H9 (cell line): ENCODE measurements around the gene TAS2R46. TPM values are rescaled to one million over a fixed set of nuclear protein-coding genes. Genes with fewer than 3 reads are reported as not detected.

Experiments used
- DNase-seq: peaks from one replicate; pipeline ENCODE4 v3.0.0-alpha.2; 2017
- H2AFZ ChIP-seq: one replicate; pipeline ENCODE4 v1.6.1; 2013; ENCODE audit warnings: mild to moderate bottlenecking, low read length, control low read depth, moderate library complexity
- H2AK5ac ChIP-seq: 2 replicates; pipeline ENCODE4 v1.6.1; 2013; ENCODE audit warnings: low read length, control low read depth, mixed read lengths; ENCODE audit not compliant: insufficient read length
- H2BK120ac ChIP-seq: one replicate; pipeline ENCODE4 v1.6.1; 2013; ENCODE audit warnings: low read depth, mild to moderate bottlenecking, low read length, control low read depth, inconsistent platforms; ENCODE audit not compliant: poor library complexity, severe bottlenecking
- H2BK12ac ChIP-seq: 2 replicates; pipeline ENCODE4 v1.6.1; 2013; ENCODE audit warnings: low read length, control low read depth, mixed read lengths, low read depth; ENCODE audit not compliant: insufficient read length
- H2BK15ac ChIP-seq: 2 replicates; pipeline ENCODE4 v1.6.1; 2013; ENCODE audit warnings: low read depth, low read length, control low read depth
- H2BK20ac ChIP-seq: one replicate; pipeline ENCODE4 v1.6.1; 2013; ENCODE audit warnings: low read depth, mild to moderate bottlenecking, low read length, control low read depth, inconsistent platforms; ENCODE audit not compliant: poor library complexity, severe bottlenecking
- H2BK5ac ChIP-seq: 2 replicates; pipeline ENCODE4 v1.6.1; 2013; ENCODE audit warnings: low read length, control low read depth, mixed read lengths; ENCODE audit not compliant: insufficient read length
- H3K14ac ChIP-seq: 2 replicates; pipeline ENCODE4 v1.6.1; 2013; ENCODE audit warnings: low read length, control low read depth; ENCODE audit not compliant: insufficient read depth
- H3K18ac ChIP-seq: 2 replicates; pipeline ENCODE4 v1.6.1; 2013; ENCODE audit warnings: low read depth, mild to moderate bottlenecking, mixed read lengths, low read length, control low read depth; ENCODE audit not compliant: insufficient read length
- H3K23ac ChIP-seq: 2 replicates; pipeline ENCODE4 v1.6.1; 2013; ENCODE audit warnings: low read length, control low read depth, mixed read lengths, low read depth; ENCODE audit not compliant: insufficient read length
- H3K23me2 ChIP-seq: 2 replicates; pipeline ENCODE4 v1.6.1; 2013; ENCODE audit warnings: low read depth, mild to moderate bottlenecking, mixed read lengths, low read length, control low read depth; ENCODE audit not compliant: insufficient read length, poor library complexity, severe bottlenecking
- H3K27ac ChIP-seq: 2 replicates; pipeline ENCODE4 v1.5.1; 2013; ENCODE audit warnings: low read length, control low read depth, mixed read lengths, low read depth; ENCODE audit not compliant: insufficient read length
- H3K27me3 ChIP-seq: 2 replicates; pipeline ENCODE4 v1.6.1; 2013; ENCODE audit warnings: low read length, control low read depth, inconsistent platforms; ENCODE audit not compliant: insufficient read depth
- H3K4ac ChIP-seq: 2 replicates; pipeline ENCODE4 v1.6.1; 2013; ENCODE audit warnings: low read depth, mild to moderate bottlenecking, control low read depth, inconsistent platforms, low read length, moderate library complexity
- H3K4me1 ChIP-seq: 2 replicates; pipeline ENCODE4 v1.6.1; 2013; ENCODE audit warnings: low read length, control low read depth, inconsistent platforms; ENCODE audit not compliant: insufficient read depth
- H3K4me2 ChIP-seq: 2 replicates; pipeline ENCODE4 v1.6.1; 2013; ENCODE audit warnings: low read length, control low read depth, mixed read lengths; ENCODE audit not compliant: insufficient read length, insufficient read depth
- H3K56ac ChIP-seq: 2 replicates; pipeline ENCODE4 v1.6.1; 2013; ENCODE audit warnings: low read depth, mild to moderate bottlenecking, mixed read lengths, low read length, control low read depth; ENCODE audit not compliant: insufficient read length
- H3K79me1 ChIP-seq: 2 replicates; pipeline ENCODE4 v1.6.1; 2013; ENCODE audit warnings: low read depth, mild to moderate bottlenecking, moderate library complexity, low read length, control low read depth, inconsistent platforms; ENCODE audit not compliant: insufficient read depth, poor library complexity, severe bottlenecking
- H3K79me2 ChIP-seq: 2 replicates; pipeline ENCODE4 v1.6.1; 2013; ENCODE audit warnings: low read length, control low read depth, inconsistent platforms; ENCODE audit not compliant: insufficient read depth
- H3K9ac ChIP-seq: 2 replicates; pipeline ENCODE4 v1.6.1; 2013; ENCODE audit warnings: low read length, control low read depth, mixed read lengths; ENCODE audit not compliant: insufficient read length; ENCODE audit errors: extremely low read depth
- H3K9me3 ChIP-seq: one replicate; pipeline ENCODE4 v1.6.1; 2013; ENCODE audit warnings: low read depth, low read length, inconsistent platforms; ENCODE audit not compliant: control insufficient read depth
- H3T11ph ChIP-seq: one replicate; pipeline ENCODE4 v1.6.1; 2013; ENCODE audit warnings: mild to moderate bottlenecking, low read length, control low read depth, inconsistent platforms
- H4K20me1 ChIP-seq: one replicate; pipeline ENCODE4 v1.6.1; 2013; ENCODE audit not compliant: control insufficient read depth, insufficient read length, insufficient read depth
- H4K5ac ChIP-seq: 2 replicates; pipeline ENCODE4 v1.6.1; 2013; ENCODE audit warnings: low read depth, mild to moderate bottlenecking, mixed read lengths, low read length, control low read depth; ENCODE audit not compliant: insufficient read length
- H4K8ac ChIP-seq: replicated peaks from 2 replicates; pipeline ENCODE4 v1.6.1; 2013; ENCODE audit warnings: low read length, control low read depth, mixed read lengths, low read depth; ENCODE audit not compliant: insufficient read length
- H4K91ac ChIP-seq: 2 replicates; pipeline ENCODE4 v1.6.1; 2013; ENCODE audit warnings: low read depth, mild to moderate bottlenecking, moderate library complexity, mixed read lengths, low read length, control low read depth; ENCODE audit not compliant: insufficient read length
- H3K27ac Mint-ChIP-seq, 3 experiments: 2 replicates in 2 of 3; 3 replicates in 1 of 3; pipeline ENCODE4 v1.8.0; 2020 to 2021; ENCODE audit warnings: mixed read lengths in 3 of 3, mild to moderate bottlenecking in 1 of 3, moderate library complexity in 1 of 3
- H3K27me3 Mint-ChIP-seq: 2 replicates; pipeline ENCODE4 v1.8.0; 2021; ENCODE audit warnings: low read depth, mild to moderate bottlenecking, moderate library complexity, mixed read lengths
- H3K36me3 Mint-ChIP-seq, 3 experiments: 2 replicates in 2 of 3; 3 replicates in 1 of 3; pipeline ENCODE4 v1.8.0; 2020 to 2021; ENCODE audit warnings: low read depth in 3 of 3, mixed read lengths in 3 of 3; ENCODE audit not compliant: insufficient read depth in 1 of 3
- H3K4me1 Mint-ChIP-seq, 2 experiments: 2 replicates each; pipeline ENCODE4 v1.8.0; 2020; ENCODE audit warnings: mixed read lengths in 2 of 2
- H3K4me3 Mint-ChIP-seq, 2 experiments: 2 replicates in 1 of 2; 3 replicates in 1 of 2; pipeline ENCODE4 v1.8.0; 2020 to 2021; ENCODE audit warnings: mild to moderate bottlenecking in 2 of 2, mixed read lengths in 2 of 2, moderate library complexity in 1 of 2
- H3K9me3 Mint-ChIP-seq, 2 experiments: 2 replicates in 1 of 2; 3 replicates in 1 of 2; pipeline ENCODE4 v1.8.0; 2020; ENCODE audit warnings: mild to moderate bottlenecking in 2 of 2, mixed read lengths in 2 of 2, moderate library complexity in 1 of 2
- CTCF ChIP-seq: fragments of 200-600 bp; sonication (generic); conservative IDR thresholded peaks from 3 replicates; pipeline ENCODE4 v1.8.0; 2021; ENCODE audit warnings: antibody characterized with exemption, mild to moderate bottlenecking
- WGBS: extraction: QIAGEN DNeasy Blood & Tissue Kit; methylation state at CpG from one replicate; pipeline ENCODE4 v1.1.7; 2013; ENCODE audit warnings: missing lambda C conversion rate, low lambda C conversion rate, mixed read lengths; ENCODE audit not compliant: insufficient read length; ENCODE audit errors: extremely low coverage; 5-methylcytosine and 5-hydroxymethylcytosine counted together
- total RNA-seq: library from RNA; stranded (reverse); gene quantifications from 2 replicates; pipeline ENCODE4 v1.2.1, GENCODE V29; 2021

Gene TAS2R46
- total RNA-seq, 1 experiment from 2014 or later: 1.2 TPM

GRCh38 chr12:11108862-11109261 lies 46.8 kb upstream of the TAS2R46 start:
- DNase-seq: no peak
- no peak overlapping the region for H4K91ac ChIP-seq
- H2BK5ac ChIP-seq: no peak overlapping the region
- H3K4ac ChIP-seq: no peak overlapping the region
- no peak overlapping the region for H4K8ac ChIP-seq
- Mint-ChIP-seq H3K36me3 (peaks cover 70 to 77% (median 71%) of the 10 kb centered on the region in 3 experiments), H3K4me1 (peaks cover 0 to 2% of the 10 kb centered on the region in 2 experiments; a peak in 2 of 4 replicates), H3K9me3 (peaks cover 22 to 37% of the 10 kb centered on the region in 2 experiments), H3K27me3 (no peaks in the 10 kb centered on the region), H3K4me3 (no peak overlapping the region), H3K27ac (no peak overlapping the region; a peak in 1 of 7 replicates)
- no peak overlapping the region for H2BK120ac ChIP-seq
- no peaks in the 10 kb centered on the region for H3K79me1 ChIP-seq
- H3K23me2 ChIP-seq: no peaks in the 10 kb centered on the region
- no peak overlapping the region for H2BK12ac ChIP-seq
- H3K18ac ChIP-seq: no peak overlapping the region
- H2BK20ac ChIP-seq: no peak overlapping the region
- H3K4me2 ChIP-seq: no peak overlapping the region
- TF ChIP-seq CTCF: no peak
- no peak overlapping the region for H3K56ac ChIP-seq
- no peak overlapping the region for H3K27ac ChIP-seq
- H3T11ph ChIP-seq: no peak overlapping the region
- H4K5ac ChIP-seq: no peak overlapping the region
- no peak overlapping the region for H2BK15ac ChIP-seq
- no peaks in the 10 kb centered on the region for H3K4me1 ChIP-seq
- no peak overlapping the region for H3K9ac ChIP-seq
- H2AK5ac ChIP-seq: no peak overlapping the region
- no peak overlapping the region for H3K23ac ChIP-seq
- no peaks in the 10 kb centered on the region for H4K20me1 ChIP-seq
- H3K27me3 ChIP-seq: no peaks in the 10 kb centered on the region
- H3K79me2 ChIP-seq: no peaks in the 10 kb centered on the region; the same call in 1 of the 2 replicates
- H3K14ac ChIP-seq: no peak overlapping the region
- H3K9me3 ChIP-seq: no peaks in the 10 kb centered on the region
- WGBS: no CpG with 5 or more reads among the region's 2 CpGs
- no peak overlapping the region for H2AFZ ChIP-seq
